GM23338 (cell line): ENCODE results near the gene ARL2. TPM values are rescaled to one million over a fixed set of nuclear protein-coding genes. Genes with fewer than 3 reads are reported as not detected.

ENCODE experiments used
- ATAC-seq: fragments of 200-7000 bp; cut with Tn5 transposase; 3 replicates; pipeline ENCODE4 v1.9.1; 2020
- DNase-seq: peaks from one replicate; pipeline ENCODE4 v3.0.0-alpha.2; 2015; ENCODE audit warnings: low spot score
- H2AFZ ChIP-seq: fragments of 200-600 bp; sonication (generic); 2 replicates; pipeline ENCODE4 v1.8.0; 2016; ENCODE audit warnings: antibody characterized with exemption, mild to moderate bottlenecking, moderate library complexity
- H3F3A ChIP-seq: fragments of 200-600 bp; sonication (generic); replicated peaks from 2 replicates; pipeline ENCODE4 v1.8.0; 2017; ENCODE audit warnings: antibody characterized with exemption, mixed run types, low read depth
- H3K27ac ChIP-seq: fragments of 200-600 bp; sonication (generic); 2 replicates; pipeline ENCODE4 v1.6.1; 2016; ENCODE audit warnings: low read depth
- H3K27me3 ChIP-seq: fragments of 200-600 bp; sonication (generic); 2 replicates; pipeline ENCODE4 v1.8.0; 2016; ENCODE audit warnings: mild to moderate bottlenecking, mixed run types, moderate library complexity; ENCODE audit not compliant: insufficient read depth
- H3K36me3 ChIP-seq: fragments of 200-600 bp; sonication (generic); 2 replicates; pipeline ENCODE4 v1.8.0; 2016; ENCODE audit warnings: mild to moderate bottlenecking; ENCODE audit not compliant: insufficient read depth
- H3K4me1 ChIP-seq: fragments of 200-600 bp; sonication (generic); 2 replicates; pipeline ENCODE4 v1.8.0; 2016; ENCODE audit warnings: mild to moderate bottlenecking, moderate library complexity; ENCODE audit not compliant: insufficient read depth
- H3K4me2 ChIP-seq: fragments of 200-600 bp; sonication (generic); 2 replicates; pipeline ENCODE4 v1.7.1; 2017; ENCODE audit warnings: mixed run types
- H3K4me3 ChIP-seq: fragments of 200-600 bp; sonication (generic); 2 replicates; pipeline ENCODE4 v1.6.1; 2016; ENCODE audit warnings: mixed run types
- H3K79me2 ChIP-seq: fragments of 200-600 bp; sonication (generic); replicated peaks from 2 replicates; pipeline ENCODE4 v1.8.0; 2017; ENCODE audit warnings: mild to moderate bottlenecking; ENCODE audit not compliant: insufficient read depth
- H3K9me2 ChIP-seq: fragments of 200-600 bp; sonication (generic); 2 replicates; pipeline ENCODE4 v1.8.0; 2017; ENCODE audit not compliant: insufficient read depth
- H4K20me1 ChIP-seq: fragments of 200-600 bp; sonication (generic); replicated peaks from 2 replicates; pipeline ENCODE4 v1.8.0; 2017; ENCODE audit warnings: mild to moderate bottlenecking; ENCODE audit not compliant: insufficient read depth
- H3K27ac Mint-ChIP-seq: 2 replicates; pipeline ENCODE4 v1.8.0; 2020; ENCODE audit warnings: inconsistent platforms, mild to moderate bottlenecking, moderate library complexity, mixed read lengths
- H3K27me3 Mint-ChIP-seq: 3 replicates; pipeline ENCODE4 v1.8.0; 2022; ENCODE audit warnings: low read depth, mild to moderate bottlenecking, moderate library complexity, mixed read lengths, inconsistent platforms; ENCODE audit not compliant: insufficient read depth, poor library complexity
- H3K36me3 Mint-ChIP-seq: 3 replicates; pipeline ENCODE4 v1.8.0; 2021; ENCODE audit warnings: low read depth, mild to moderate bottlenecking, inconsistent platforms, moderate library complexity, mixed read lengths
- H3K4me1 Mint-ChIP-seq: 3 replicates; pipeline ENCODE4 v1.8.0; 2020; ENCODE audit warnings: mild to moderate bottlenecking, inconsistent platforms, mixed read lengths
- H3K4me3 Mint-ChIP-seq: 3 replicates; pipeline ENCODE4 v1.8.0; 2021; ENCODE audit warnings: moderate library complexity, mild to moderate bottlenecking, inconsistent platforms, mixed read lengths
- H3K9me3 Mint-ChIP-seq: 3 replicates; pipeline ENCODE4 v1.8.0; 2020; ENCODE audit warnings: moderate library complexity, mild to moderate bottlenecking, inconsistent platforms, mixed read lengths
- CREB1 ChIP-seq: fragments of 250-450 bp; sonication (Bioruptor Pico); IDR thresholded peaks from 2 replicates; pipeline ENCODE4 v1.5.0; 2020; ENCODE audit warnings: low read depth, mild to moderate bottlenecking, moderate library complexity
- EZH2 ChIP-seq: fragments of 200-600 bp; sonication (generic); IDR thresholded peaks from one replicate; pipeline ENCODE4 v1.8.0; 2017; ENCODE audit warnings: antibody characterized with exemption, mild to moderate bottlenecking, low read depth; ENCODE audit not compliant: unreplicated experiment
- EZH2phosphoT487 ChIP-seq: fragments of 200-600 bp; sonication (generic); IDR thresholded peaks from one replicate; pipeline ENCODE4 v1.8.1; 2018; ENCODE audit warnings: antibody characterized with exemption; ENCODE audit not compliant: unreplicated experiment
- JUNB ChIP-seq: IDR thresholded peaks from one replicate; pipeline ENCODE4 v1.6.1; 2016; ENCODE audit warnings: antibody characterized with exemption; ENCODE audit not compliant: unreplicated experiment
- NANOG ChIP-seq: IDR thresholded peaks from 2 replicates; pipeline ENCODE4 v1.6.1; 2016; ENCODE audit warnings: antibody characterized with exemption, borderline replicate concordance
- POLR2AphosphoS5 ChIP-seq: IDR thresholded peaks from 2 replicates; pipeline ENCODE4 v1.6.1; 2016; ENCODE audit warnings: antibody characterized with exemption, low read depth
- STAT1 ChIP-seq: IDR thresholded peaks from one replicate; pipeline ENCODE4 v1.6.1; 2016; ENCODE audit warnings: antibody characterized with exemption; ENCODE audit not compliant: unreplicated experiment
- ZNF114 ChIP-seq: fragments of 250-450 bp; sonication (Bioruptor Pico); IDR thresholded peaks from 2 replicates; pipeline ENCODE4 v1.5.0; 2020; ENCODE audit warnings: mild to moderate bottlenecking, moderate library complexity
- ZNF331 ChIP-seq: fragments of 250-450 bp; sonication (Bioruptor Pico); IDR thresholded peaks from 2 replicates; pipeline ENCODE4 v1.5.0; 2020; ENCODE audit warnings: low read depth, mild to moderate bottlenecking, moderate library complexity
- polyA plus RNA-seq: library from polyadenylated mRNA; unstranded; fragments of >200 nt; fragmentation: Nextera tagmentation; extraction: Ambion mirVana; gene quantifications from 2 replicates; pipeline ENCODE4 v1.2.1, GENCODE V29; 2016
- total RNA-seq: library from RNA; depleted of rRNA; stranded (reverse); fragments of >200 nt; shearing (Covaris generic); gene quantifications from 2 replicates; pipeline ENCODE4 v1.2.3, GENCODE V29; 2014
- TF ChIP-seq, protein P1 (sequence below): fragments of 250-450 bp; sonication (Bioruptor Pico); IDR thresholded peaks from 2 replicates; pipeline ENCODE4 v1.5.0; 2020; ENCODE audit warnings: mild to moderate bottlenecking, moderate library complexity
- TF ChIP-seq, protein P2 (sequence below): IDR thresholded peaks from 2 replicates; pipeline ENCODE4 v1.6.1; 2016; ENCODE audit warnings: antibody characterized with exemption
- TF ChIP-seq, protein P3 (sequence below): IDR thresholded peaks from one replicate; pipeline ENCODE4 v1.6.1; 2018; ENCODE audit warnings: antibody characterized with exemption; ENCODE audit not compliant: unreplicated experiment
- TF ChIP-seq, protein P4 (sequence below), 2 experiments: fragments of 200-600 bp in 1 of 2; sonication (generic) in 1 of 2; conservative IDR thresholded peaks; 2 replicates each; pipeline versions ENCODE4 v1.5.1 to v1.6.1; 2016 to 2017; ENCODE audit warnings: antibody characterized with exemption in 2 of 2, low read depth in 2 of 2, mild to moderate bottlenecking in 2 of 2, moderate library complexity in 1 of 2

The ARL2 gene
- total and polyA plus RNA-seq, 2 experiments from 2014 or later, result 193 to 236 TPM

DNA sequence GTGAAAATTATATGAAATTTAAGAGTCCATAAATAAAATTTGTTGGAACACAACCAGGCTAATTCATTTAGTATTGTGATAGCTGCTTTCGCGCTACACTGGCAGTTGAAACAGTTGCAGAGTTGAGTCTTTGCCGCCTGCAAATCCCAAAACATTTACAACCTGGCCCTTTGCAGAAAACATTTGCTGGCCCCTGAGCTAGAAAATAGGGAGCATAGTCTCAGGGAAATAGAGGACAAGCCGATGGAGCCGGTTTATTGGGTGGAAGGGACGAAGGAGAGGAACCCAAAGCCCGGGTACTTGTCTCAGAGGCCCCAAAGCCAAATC lies 26.5 kb downstream of the ARL2 start:
- H3K27ac ChIP-seq, result peak overlapping the region; percentile 98
- TF ChIP-seq EZH2phosphoT487, result no peak
- TF ChIP-seq ZNF114 (CRISPR knock-in tag), result no peak
- TF ChIP-seq, protein P1, sequence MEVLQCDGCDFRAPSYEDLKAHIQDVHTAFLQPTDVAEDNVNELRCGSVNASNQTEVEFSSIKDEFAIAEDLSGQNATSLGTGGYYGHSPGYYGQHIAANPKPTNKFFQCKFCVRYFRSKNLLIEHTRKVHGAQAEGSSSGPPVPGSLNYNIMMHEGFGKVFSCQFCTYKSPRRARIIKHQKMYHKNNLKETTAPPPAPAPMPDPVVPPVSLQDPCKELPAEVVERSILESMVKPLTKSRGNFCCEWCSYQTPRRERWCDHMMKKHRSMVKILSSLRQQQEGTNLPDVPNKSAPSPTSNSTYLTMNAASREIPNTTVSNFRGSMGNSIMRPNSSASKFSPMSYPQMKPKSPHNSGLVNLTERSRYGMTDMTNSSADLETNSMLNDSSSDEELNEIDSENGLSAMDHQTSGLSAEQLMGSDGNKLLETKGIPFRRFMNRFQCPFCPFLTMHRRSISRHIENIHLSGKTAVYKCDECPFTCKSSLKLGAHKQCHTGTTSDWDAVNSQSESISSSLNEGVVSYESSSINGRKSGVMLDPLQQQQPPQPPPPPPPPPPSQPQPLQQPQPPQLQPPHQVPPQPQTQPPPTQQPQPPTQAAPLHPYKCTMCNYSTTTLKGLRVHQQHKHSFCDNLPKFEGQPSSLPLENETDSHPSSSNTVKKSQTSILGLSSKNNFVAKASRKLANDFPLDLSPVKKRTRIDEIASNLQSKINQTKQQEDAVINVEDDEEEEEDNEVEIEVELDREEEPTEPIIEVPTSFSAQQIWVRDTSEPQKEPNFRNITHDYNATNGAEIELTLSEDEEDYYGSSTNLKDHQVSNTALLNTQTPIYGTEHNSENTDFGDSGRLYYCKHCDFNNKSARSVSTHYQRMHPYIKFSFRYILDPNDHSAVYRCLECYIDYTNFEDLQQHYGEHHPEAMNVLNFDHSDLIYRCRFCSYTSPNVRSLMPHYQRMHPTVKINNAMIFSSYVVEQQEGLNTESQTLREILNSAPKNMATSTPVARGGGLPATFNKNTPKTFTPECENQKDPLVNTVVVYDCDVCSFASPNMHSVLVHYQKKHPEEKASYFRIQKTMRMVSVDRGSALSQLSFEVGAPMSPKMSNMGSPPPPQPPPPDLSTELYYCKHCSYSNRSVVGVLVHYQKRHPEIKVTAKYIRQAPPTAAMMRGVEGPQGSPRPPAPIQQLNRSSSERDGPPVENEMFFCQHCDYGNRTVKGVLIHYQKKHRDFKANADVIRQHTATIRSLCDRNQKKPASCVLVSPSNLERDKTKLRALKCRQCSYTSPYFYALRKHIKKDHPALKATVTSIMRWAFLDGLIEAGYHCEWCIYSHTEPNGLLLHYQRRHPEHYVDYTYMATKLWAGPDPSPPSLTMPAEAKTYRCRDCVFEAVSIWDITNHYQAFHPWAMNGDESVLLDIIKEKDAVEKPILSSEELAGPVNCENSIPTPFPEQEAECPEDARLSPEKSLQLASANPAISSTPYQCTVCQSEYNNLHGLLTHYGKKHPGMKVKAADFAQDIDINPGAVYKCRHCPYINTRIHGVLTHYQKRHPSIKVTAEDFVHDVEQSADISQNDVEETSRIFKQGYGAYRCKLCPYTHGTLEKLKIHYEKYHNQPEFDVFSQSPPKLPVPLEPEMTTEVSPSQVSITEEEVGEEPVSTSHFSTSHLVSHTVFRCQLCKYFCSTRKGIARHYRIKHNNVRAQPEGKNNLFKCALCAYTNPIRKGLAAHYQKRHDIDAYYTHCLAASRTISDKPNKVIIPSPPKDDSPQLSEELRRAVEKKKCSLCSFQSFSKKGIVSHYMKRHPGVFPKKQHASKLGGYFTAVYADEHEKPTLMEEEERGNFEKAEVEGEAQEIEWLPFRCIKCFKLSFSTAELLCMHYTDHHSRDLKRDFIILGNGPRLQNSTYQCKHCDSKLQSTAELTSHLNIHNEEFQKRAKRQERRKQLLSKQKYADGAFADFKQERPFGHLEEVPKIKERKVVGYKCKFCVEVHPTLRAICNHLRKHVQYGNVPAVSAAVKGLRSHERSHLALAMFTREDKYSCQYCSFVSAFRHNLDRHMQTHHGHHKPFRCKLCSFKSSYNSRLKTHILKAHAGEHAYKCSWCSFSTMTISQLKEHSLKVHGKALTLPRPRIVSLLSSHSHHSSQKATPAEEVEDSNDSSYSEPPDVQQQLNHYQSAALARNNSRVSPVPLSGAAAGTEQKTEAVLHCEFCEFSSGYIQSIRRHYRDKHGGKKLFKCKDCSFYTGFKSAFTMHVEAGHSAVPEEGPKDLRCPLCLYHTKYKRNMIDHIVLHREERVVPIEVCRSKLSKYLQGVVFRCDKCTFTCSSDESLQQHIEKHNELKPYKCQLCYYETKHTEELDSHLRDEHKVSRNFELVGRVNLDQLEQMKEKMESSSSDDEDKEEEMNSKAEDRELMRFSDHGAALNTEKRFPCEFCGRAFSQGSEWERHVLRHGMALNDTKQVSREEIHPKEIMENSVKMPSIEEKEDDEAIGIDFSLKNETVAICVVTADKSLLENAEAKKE (CRISPR knock-in tag), result no peak
- no peak for TF ChIP-seq NANOG
- TF ChIP-seq, protein P2, sequence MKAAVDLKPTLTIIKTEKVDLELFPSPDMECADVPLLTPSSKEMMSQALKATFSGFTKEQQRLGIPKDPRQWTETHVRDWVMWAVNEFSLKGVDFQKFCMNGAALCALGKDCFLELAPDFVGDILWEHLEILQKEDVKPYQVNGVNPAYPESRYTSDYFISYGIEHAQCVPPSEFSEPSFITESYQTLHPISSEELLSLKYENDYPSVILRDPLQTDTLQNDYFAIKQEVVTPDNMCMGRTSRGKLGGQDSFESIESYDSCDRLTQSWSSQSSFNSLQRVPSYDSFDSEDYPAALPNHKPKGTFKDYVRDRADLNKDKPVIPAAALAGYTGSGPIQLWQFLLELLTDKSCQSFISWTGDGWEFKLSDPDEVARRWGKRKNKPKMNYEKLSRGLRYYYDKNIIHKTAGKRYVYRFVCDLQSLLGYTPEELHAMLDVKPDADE, result no peak
- no peak for TF ChIP-seq STAT1
- no peak for TF ChIP-seq ZNF331 (CRISPR knock-in tag)
- TF ChIP-seq, protein P3, sequence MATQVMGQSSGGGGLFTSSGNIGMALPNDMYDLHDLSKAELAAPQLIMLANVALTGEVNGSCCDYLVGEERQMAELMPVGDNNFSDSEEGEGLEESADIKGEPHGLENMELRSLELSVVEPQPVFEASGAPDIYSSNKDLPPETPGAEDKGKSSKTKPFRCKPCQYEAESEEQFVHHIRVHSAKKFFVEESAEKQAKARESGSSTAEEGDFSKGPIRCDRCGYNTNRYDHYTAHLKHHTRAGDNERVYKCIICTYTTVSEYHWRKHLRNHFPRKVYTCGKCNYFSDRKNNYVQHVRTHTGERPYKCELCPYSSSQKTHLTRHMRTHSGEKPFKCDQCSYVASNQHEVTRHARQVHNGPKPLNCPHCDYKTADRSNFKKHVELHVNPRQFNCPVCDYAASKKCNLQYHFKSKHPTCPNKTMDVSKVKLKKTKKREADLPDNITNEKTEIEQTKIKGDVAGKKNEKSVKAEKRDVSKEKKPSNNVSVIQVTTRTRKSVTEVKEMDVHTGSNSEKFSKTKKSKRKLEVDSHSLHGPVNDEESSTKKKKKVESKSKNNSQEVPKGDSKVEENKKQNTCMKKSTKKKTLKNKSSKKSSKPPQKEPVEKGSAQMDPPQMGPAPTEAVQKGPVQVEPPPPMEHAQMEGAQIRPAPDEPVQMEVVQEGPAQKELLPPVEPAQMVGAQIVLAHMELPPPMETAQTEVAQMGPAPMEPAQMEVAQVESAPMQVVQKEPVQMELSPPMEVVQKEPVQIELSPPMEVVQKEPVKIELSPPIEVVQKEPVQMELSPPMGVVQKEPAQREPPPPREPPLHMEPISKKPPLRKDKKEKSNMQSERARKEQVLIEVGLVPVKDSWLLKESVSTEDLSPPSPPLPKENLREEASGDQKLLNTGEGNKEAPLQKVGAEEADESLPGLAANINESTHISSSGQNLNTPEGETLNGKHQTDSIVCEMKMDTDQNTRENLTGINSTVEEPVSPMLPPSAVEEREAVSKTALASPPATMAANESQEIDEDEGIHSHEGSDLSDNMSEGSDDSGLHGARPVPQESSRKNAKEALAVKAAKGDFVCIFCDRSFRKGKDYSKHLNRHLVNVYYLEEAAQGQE, result no peak
- TF ChIP-seq EZH2, result no peak
- no peak for TF ChIP-seq CREB1 (CRISPR knock-in tag)
- no peak for TF ChIP-seq JUNB
- TF ChIP-seq POLR2AphosphoS5, result no peak
- TF ChIP-seq, protein P4, sequence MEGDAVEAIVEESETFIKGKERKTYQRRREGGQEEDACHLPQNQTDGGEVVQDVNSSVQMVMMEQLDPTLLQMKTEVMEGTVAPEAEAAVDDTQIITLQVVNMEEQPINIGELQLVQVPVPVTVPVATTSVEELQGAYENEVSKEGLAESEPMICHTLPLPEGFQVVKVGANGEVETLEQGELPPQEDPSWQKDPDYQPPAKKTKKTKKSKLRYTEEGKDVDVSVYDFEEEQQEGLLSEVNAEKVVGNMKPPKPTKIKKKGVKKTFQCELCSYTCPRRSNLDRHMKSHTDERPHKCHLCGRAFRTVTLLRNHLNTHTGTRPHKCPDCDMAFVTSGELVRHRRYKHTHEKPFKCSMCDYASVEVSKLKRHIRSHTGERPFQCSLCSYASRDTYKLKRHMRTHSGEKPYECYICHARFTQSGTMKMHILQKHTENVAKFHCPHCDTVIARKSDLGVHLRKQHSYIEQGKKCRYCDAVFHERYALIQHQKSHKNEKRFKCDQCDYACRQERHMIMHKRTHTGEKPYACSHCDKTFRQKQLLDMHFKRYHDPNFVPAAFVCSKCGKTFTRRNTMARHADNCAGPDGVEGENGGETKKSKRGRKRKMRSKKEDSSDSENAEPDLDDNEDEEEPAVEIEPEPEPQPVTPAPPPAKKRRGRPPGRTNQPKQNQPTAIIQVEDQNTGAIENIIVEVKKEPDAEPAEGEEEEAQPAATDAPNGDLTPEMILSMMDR (conservative IDR thresholded peaks at IDR 0.05; ENCODE audit: low read depth in 2 of 2), result no peak
- H3K4me2 ChIP-seq, result peak overlapping the region; percentile 91
- Mint-ChIP-seq H3K27me3 (peaks cover 9% of the 10 kb centered on the region), H3K27ac (peak overlapping the region; percentile 94), H3K9me3 (no peaks in the 10 kb centered on the region), H3K4me3 (peak overlapping the region; percentile 83), H3K36me3 (peaks cover 17% of the 10 kb centered on the region), H3K4me1 (peaks cover 9% of the 10 kb centered on the region)
- no peaks in the 10 kb centered on the region for H3K27me3 ChIP-seq
- H3K4me1 ChIP-seq, result no peaks in the 10 kb centered on the region; the same call in 1 of the 2 replicates
- DNase-seq (no peak), ATAC-seq (no peak)
- no peak overlapping the region for H2AFZ ChIP-seq
- peak overlapping the region; percentile 87 for H3K4me3 ChIP-seq
- no peaks in the 10 kb centered on the region for H3K9me2 ChIP-seq
- H3F3A ChIP-seq, result 0 out of 2 replicates have a peak, but pooled peaks cover 11% of the 10 kb centered on the region
- H3K79me2 ChIP-seq, result peaks cover 18% of the 10 kb centered on the region
- no peaks in the 10 kb centered on the region for H3K36me3 ChIP-seq
- peaks cover 11% of the 10 kb centered on the region for H4K20me1 ChIP-seq
